Endothelial cell of umbilical vein (primary cell): Measurements from ENCODE around the gene EIF3K.

Experiments
- EZH2 ChIP-seq: IDR thresholded peaks from 2 replicates; pipeline ENCODE4 v1.6.1; 2012; ENCODE audit warnings: borderline replicate concordance, low read depth, mild to moderate bottlenecking, moderate library complexity, low read length, inconsistent platforms; ENCODE audit not compliant: severe bottlenecking
- GATA2 ChIP-seq: IDR thresholded peaks from 2 replicates; pipeline ENCODE4 v1.7.0; 2011; ENCODE audit warnings: low read depth, mild to moderate bottlenecking, moderate library complexity, mixed read lengths, low read length; ENCODE audit not compliant: insufficient read length, insufficient read depth
- JUN ChIP-seq: IDR thresholded peaks from 2 replicates; pipeline ENCODE4 v1.6.1; 2011; ENCODE audit warnings: borderline replicate concordance, low read depth; ENCODE audit not compliant: insufficient read length, insufficient read depth
- POLR2A ChIP-seq: IDR thresholded peaks from 2 replicates; pipeline ENCODE4 v1.6.1; 2012; ENCODE audit warnings: low read depth, mild to moderate bottlenecking, control low read depth, low read length
- POLR2AphosphoS5 ChIP-seq: IDR thresholded peaks from 2 replicates; pipeline ENCODE4 v1.6.1; 2012; ENCODE audit warnings: low read depth, mild to moderate bottlenecking, control low read depth, low read length, moderate library complexity; ENCODE audit not compliant: insufficient read depth
- TF ChIP-seq, protein P1 (sequence below), 2 donors: IDR thresholded peaks; 1 replicate in 1 of 2; 2 replicates in 1 of 2; pipeline ENCODE4 v1.5.1; 2011; ENCODE audit warnings: low read length in 2 of 2, mild to moderate bottlenecking in 2 of 2, moderate library complexity in 2 of 2, control low read depth in 1 of 2, inconsistent platforms in 1 of 2, low read depth in 1 of 2; ENCODE audit not compliant: insufficient read depth in 1 of 2; ENCODE audit errors: extremely low read depth in 1 of 2
- TF ChIP-seq, protein P2 (sequence below): IDR thresholded peaks from 2 replicates; pipeline ENCODE4 v1.6.1; 2011; ENCODE audit not compliant: insufficient read depth, insufficient read length

DNA sequence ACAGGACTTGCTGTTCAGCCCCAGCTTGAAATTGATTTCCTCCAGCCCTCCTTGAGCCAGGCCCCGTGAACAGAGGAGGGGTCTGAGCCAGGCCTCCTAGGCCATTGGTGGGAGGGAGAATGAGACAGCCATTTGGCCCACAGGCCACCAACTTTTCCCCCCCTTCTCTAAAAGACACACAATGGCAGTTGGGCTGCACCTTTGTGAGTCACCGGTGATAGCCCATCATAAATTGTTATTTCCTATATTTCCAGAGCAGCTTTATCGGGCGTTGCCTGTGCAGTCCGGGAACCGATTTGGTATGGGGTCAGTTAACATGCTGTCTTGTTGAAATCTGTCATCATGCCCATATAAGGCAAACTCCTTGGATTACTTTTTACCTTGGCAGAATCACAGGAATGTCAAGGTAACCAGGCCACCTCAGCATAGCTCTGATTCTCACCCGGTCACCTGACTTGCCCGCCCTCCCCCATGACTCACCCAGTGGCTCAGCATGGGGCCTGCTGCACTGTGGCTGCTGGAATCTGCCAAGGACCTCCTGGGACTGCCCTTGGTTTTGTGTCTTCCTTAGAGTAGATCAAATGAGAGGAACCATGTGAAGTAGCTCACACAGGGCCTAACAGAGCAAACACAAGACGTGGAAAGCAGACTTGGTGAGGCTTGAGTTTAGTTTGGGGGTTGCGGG, 64.5 kb downstream of the EIF3K start:
- TF ChIP-seq, protein P1, sequence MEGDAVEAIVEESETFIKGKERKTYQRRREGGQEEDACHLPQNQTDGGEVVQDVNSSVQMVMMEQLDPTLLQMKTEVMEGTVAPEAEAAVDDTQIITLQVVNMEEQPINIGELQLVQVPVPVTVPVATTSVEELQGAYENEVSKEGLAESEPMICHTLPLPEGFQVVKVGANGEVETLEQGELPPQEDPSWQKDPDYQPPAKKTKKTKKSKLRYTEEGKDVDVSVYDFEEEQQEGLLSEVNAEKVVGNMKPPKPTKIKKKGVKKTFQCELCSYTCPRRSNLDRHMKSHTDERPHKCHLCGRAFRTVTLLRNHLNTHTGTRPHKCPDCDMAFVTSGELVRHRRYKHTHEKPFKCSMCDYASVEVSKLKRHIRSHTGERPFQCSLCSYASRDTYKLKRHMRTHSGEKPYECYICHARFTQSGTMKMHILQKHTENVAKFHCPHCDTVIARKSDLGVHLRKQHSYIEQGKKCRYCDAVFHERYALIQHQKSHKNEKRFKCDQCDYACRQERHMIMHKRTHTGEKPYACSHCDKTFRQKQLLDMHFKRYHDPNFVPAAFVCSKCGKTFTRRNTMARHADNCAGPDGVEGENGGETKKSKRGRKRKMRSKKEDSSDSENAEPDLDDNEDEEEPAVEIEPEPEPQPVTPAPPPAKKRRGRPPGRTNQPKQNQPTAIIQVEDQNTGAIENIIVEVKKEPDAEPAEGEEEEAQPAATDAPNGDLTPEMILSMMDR (IDR thresholded peaks at IDR 0.05; ENCODE audit: extremely low read depth in 1 of 2, insufficient read depth in 1 of 2, low read depth in 1 of 2, low read length in 2 of 2): no peak
- TF ChIP-seq JUN: no peak
- TF ChIP-seq GATA2: no peak
- TF ChIP-seq POLR2A: no peak
- no peak for TF ChIP-seq EZH2
- peak; percentile 6 for TF ChIP-seq POLR2AphosphoS5
- TF ChIP-seq, protein P2, sequence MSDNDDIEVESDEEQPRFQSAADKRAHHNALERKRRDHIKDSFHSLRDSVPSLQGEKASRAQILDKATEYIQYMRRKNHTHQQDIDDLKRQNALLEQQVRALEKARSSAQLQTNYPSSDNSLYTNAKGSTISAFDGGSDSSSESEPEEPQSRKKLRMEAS: no peak
